GM20000 (cell line): ENCODE data around the gene CAPN2.

Experiments
- DNase-seq: peaks from one replicate; pipeline ENCODE4 v3.0.0; 2012; ENCODE audit warnings: low spot score
- TF ChIP-seq, protein P1 (sequence below): IDR thresholded peaks from 2 replicates; pipeline ENCODE4 v1.5.1; 2012; ENCODE audit warnings: mild to moderate bottlenecking, control low read depth; ENCODE audit errors: extremely low read depth, missing control alignments

CAPN2 gene

DNA sequence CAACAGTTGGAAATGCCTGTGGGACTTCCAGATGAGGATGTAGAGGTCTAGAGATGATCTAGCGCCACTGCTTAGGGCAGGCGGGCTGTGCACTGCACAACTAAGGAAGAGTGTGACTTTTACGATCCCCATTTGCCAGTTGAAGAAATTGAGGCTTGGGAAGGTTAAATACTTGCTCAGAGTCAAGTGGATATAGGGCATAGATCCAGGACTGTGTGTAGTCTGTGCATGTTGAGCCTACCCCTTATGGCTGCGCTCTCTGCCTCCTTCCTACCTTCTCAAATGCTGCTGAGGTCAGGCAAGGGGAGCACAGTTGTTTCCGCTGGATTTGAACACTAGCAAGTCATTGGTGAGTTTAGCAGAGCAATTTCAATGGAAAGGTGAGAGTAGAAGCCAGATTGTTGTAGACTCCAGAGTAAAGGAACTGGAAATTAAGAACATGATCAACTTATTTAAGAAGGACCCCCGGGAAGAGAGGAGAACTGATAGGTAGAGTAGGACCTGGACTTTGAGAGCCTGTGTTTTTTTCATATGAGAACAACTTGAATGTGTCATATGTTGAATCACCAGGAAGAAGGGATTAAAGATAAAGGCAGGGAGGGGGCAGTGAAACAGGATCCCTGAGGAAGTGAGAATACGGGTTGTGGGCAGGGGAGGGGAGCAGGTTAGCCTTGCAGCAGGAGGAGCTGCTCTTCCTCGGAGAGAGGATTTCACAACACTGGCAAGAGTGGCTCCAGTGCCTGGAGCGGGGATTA lies 2.7 kb downstream of the CAPN2 start:
- TF ChIP-seq, protein P1, sequence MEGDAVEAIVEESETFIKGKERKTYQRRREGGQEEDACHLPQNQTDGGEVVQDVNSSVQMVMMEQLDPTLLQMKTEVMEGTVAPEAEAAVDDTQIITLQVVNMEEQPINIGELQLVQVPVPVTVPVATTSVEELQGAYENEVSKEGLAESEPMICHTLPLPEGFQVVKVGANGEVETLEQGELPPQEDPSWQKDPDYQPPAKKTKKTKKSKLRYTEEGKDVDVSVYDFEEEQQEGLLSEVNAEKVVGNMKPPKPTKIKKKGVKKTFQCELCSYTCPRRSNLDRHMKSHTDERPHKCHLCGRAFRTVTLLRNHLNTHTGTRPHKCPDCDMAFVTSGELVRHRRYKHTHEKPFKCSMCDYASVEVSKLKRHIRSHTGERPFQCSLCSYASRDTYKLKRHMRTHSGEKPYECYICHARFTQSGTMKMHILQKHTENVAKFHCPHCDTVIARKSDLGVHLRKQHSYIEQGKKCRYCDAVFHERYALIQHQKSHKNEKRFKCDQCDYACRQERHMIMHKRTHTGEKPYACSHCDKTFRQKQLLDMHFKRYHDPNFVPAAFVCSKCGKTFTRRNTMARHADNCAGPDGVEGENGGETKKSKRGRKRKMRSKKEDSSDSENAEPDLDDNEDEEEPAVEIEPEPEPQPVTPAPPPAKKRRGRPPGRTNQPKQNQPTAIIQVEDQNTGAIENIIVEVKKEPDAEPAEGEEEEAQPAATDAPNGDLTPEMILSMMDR, result no peak
- DNase-seq, result no peak

DNA sequence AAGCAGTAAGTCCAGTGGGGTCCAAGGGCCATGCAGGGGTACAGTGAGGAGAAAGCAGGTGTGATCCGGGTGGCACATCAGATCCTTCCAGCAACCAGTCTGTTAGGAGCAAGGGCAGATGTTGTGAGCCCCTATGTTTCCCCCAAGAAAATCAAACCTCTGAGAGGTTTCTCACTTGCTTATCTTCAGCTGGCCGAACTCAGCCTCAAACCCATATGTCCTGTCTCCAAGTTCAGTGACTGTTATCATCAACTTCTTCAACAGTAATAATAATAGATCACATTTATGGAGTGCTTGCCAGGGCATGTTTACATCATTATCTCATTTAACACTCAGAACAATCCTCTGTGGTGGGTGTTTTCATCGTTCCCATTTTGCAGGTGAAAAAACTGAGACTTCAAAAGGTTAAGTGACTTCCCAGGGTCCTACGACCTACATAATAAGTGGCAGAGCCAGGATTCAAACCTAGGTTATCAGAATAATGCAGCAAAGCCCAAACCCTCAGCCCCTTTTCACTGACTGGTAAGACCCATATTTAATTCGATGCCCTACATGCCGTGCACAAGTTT lies 3.3 kb downstream of the CAPN2 start:
- TF ChIP-seq, protein P1, result no peak
- DNase-seq, result no peak

DNA sequence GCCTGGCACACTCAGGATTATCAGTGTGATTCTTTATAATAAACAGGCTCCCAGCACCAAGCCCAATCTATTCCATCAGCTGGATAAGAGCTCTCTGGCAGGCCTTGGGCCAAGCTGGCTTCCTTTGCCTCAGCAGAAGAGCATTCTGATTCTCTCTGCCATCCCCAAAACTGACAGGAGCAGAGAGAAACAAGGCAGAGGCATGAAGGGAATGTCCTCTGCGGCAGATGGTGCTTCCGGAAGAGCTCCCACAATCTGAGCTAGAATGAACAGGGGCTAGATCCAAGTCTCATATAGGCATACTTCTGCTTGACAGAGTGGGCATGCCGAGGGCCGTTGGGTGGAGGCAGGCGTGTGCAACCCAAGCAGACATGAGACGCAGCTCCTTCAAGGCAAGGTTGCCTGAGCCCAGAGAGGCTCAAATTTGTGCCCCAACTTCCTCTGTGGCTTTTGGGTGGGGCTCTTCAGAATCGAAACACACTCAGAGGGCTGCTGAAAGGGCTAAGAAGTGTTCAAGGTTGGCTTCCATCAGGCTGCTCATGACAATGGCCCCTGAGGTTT lies 4.0 kb downstream of the CAPN2 start:
- TF ChIP-seq, protein P1, result no peak
- peak; percentile 32 for DNase-seq

DNA sequence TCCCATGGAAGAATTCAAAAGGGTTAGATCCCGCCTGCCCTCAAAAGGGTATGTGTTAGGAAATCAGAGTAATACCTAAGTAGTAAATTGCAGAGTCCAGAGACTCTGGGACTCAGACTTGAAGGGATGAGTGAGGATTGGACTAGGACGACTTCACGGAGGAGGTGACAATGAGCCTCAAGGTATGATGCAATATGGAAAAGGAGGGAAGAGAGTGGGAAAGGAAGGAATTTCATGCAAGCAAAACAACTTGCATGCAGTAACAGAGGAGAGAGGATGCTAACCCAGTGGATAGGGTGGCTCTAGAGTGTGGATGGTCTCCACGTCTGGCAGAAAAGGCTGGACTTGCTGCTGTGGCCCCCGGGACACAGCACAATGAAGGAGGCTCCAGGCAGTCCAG lies 4.8 kb downstream of the CAPN2 start:
- TF ChIP-seq, protein P1, result no peak
- DNase-seq, result no peak

DNA sequence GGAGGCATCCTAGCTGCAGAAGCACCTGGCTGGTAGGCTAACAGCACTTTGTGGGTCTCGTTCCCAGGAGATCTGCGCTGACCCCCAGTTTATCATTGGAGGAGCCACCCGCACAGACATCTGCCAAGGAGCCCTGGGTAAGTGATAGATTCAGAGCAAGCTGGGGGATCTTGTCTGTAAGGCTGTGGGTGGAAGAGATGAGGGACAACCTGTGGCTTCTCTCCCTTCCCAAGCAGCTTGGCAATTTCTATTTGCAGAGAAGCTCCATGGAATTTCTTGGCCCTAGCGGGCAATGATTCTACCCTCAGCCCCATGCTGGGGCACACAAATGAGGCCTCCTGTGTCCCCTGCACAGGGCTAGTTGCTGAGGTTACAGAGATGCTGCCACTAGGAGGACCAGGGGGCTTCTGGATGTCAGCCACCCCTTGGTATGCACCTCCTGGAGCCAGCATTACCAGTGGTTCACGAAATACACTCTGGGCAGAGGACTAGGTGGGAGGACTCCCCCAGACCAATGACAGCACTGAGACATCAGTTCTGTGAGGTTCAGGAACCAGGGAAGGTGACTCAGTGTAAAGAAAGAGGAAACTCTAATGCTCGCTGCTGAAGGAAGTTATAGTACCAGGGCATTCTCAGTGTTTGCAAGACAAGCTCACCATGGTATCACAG lies 5.5 kb downstream of the CAPN2 start:
- DNase-seq, result no peak
- TF ChIP-seq, protein P1, result no peak

DNA sequence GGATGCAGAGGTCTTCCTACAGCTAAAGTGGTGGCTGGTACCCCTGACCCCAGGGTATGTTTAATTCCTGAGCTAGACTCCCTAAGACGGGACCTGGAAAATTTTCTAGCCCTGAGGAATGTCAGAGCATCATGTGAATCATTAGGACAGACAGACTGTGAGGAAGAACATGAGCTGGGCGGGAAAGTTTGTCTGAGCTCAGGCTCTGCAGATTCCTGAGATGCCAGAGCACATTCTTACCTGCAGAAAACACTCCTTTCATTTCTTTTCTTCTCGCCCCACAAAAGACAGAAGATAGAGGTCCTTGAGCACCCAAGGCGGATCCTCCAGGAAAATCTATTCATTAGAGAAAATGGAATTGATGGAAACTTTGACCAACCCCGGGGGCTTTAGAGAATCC lies 6.5 kb downstream of the CAPN2 start:
- TF ChIP-seq, protein P1, result no peak
- DNase-seq, result no peak
